Bronchial epithelial cell (primary cell): ENCODE data around the gene ADAT1. TPM values are rescaled to one million over a fixed set of nuclear protein-coding genes. Genes with fewer than 3 reads are reported as not detected.

Experiments
- DNase-seq: peaks from one replicate; pipeline ENCODE4 v3.0.0-alpha.2; 2010; ENCODE audit warnings: low read depth
- FAIRE-seq: peaks from 2 replicates; lab custom pipeline; 2011; peaks lifted over from hg19 to GRCh38; lab: Jason Lieb, UNC
- H3K27me3 ChIP-seq: 2 replicates; pipeline ENCODE4 v1.5.1; 2011; ENCODE audit warnings: low read length; ENCODE audit not compliant: control insufficient read depth, insufficient read depth
- H3K36me3 ChIP-seq: 2 replicates; pipeline ENCODE4 v1.5.1; 2011; ENCODE audit warnings: low read length; ENCODE audit not compliant: control insufficient read depth, insufficient read depth
- H3K4me3 ChIP-seq: 2 replicates; pipeline ENCODE4 v1.5.1; 2011; ENCODE audit warnings: mild to moderate bottlenecking, low read depth, low read length, control low read depth
- CTCF ChIP-seq: IDR thresholded peaks from 2 replicates; pipeline ENCODE4 v1.5.1; 2011; ENCODE audit warnings: mild to moderate bottlenecking, moderate library complexity, low read length, control low read depth, inconsistent platforms; ENCODE audit not compliant: insufficient read depth, severe bottlenecking
- total RNA-seq: library from RNA; depleted of rRNA; stranded (reverse); fragments of >200 nt; gene quantifications from 2 replicates; pipeline ENCODE4 v1.2.1, GENCODE V29; 2014

Gene ADAT1
- total RNA-seq, 1 donor from 2014 or later, result 67.9 TPM

DNA sequence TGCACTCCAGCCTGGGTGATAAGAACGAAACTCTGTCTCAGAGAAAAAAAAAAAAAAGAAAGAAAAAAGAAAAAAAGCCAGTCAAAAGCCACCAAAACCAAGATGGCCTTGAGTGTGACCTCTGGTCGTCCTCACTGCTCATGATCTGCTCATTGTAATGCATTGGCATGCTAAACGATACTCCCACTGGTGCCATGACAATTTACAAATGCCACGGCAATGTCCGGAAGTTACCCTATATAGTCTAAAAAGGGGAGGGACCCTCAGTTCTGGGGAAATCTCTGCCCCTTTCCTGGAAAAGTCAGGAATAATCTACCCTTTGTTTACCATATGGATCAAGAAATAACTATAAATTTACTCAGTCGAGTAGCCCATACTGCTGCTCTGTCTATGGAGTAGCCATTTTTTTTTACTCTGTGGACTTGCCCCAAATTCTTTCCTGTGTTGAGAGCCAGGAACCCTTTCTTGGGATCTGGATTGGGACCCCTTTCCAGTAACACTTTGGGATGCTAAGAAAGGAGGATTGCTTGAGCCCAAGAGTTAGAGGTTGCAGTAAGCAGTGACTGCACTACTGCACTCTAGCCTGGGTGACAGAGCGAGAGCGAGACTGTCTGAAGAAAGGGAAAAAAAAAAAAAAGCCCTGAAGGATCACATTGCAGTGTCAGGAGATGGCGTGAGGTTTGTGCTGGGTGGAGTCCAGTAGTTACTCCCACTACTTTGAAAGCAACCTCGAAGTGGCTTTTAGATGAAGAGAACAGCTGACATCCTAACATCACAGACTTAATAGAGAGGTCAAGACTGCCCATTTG lies 63.3 kb downstream of the ADAT1 start:
- TF ChIP-seq CTCF, result no peak
- peak; percentile 27 for DNase-seq
- no peak for FAIRE-seq
- Histone ChIP-seq H3K27me3 (no peaks in the 10 kb centered on the region), H3K4me3 (no peak overlapping the region), H3K36me3 (no peaks in the 10 kb centered on the region)

DNA sequence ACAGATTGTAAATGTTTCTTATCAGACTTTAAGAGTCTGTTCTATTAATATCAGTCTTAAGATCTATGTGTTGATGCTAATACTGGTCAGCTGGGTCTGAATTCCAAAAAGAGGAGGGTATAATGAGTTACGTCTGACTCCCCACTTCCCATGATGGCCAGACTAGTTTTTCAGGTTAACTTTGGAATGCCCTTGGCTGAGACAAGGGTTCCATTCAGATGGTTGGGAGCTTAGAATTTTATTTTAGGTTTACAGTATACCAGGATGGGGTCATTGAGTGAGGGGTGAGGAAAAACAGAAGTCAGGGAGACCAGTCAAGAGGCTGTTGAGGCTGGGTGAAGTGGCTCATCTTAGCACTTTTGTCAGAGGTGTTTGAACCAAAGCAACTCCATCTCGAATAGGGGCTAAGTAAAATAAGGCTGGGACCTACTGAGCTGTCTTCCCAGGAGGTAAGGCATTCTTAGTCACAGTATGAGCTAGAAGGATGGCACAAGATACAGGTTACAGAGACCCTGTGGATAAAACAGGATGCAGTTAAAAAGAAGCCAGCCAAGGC lies 64.2 kb downstream of the ADAT1 start:
- FAIRE-seq, result no peak
- Histone ChIP-seq H3K36me3 (no peaks in the 10 kb centered on the region), H3K27me3 (no peaks in the 10 kb centered on the region), H3K4me3 (no peak overlapping the region)
- peak; percentile 5 for DNase-seq
- no peak for TF ChIP-seq CTCF

- DNase-seq (no peak), FAIRE-seq (no peak)
- no peak for TF ChIP-seq CTCF
- Histone ChIP-seq H3K4me3 (no peak overlapping the region), H3K27me3 (no peaks in the 10 kb centered on the region), H3K36me3 (no peaks in the 10 kb centered on the region)
Measured at GRCh38 chr16:75556431-75556950, 66.6 kb downstream of the ADAT1 start.

DNA sequence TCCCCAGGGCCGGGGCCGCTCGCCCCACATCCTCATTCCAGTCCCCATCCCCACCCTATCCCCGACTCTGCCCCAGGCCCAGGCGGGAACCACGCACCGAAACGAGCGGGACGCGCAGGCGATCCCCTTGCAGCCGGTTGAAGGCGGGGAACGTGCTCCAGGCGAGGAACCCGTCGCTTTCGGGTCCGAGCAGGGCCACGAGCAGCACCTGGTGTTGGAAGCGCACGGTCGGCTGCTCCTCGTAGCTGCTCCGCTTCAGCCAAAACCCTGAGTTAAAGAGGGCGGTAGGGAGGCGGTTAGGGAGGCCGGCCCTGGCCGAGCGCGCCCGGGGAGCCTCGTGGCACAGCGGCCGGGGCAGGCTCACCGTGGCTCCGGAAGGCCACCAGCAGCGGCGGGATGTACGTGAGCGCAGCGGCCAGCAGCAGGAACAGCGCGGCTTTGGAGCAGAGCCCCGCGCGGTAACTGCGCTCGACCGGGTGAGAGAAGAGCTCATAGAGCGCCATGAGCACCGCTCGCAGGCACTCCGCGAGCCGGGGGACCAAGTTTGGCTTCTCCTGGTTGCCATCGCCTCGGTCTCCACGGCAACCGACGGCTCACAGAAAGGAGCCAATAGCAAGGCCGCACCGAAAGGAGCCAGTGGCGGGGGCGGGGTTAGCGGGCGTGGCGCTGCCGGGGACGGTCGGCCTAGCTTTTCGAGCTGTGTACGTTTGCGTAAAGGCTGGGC lies 67.2 kb downstream of the ADAT1 start, which contains the start of gene TMEM231:
TSS of gene TMEM231 (minus strand) at position 546 of the 724 bp plus-strand sequence. CDS start at position 503, 43 bp downstream.
- TF ChIP-seq CTCF, result no peak
- Histone ChIP-seq H3K27me3 (no peaks in the 10 kb centered on the region), H3K36me3 (no peaks in the 10 kb centered on the region), H3K4me3 (peak within 1 kb of the TSS; percentile 75)
- DNase-seq (peak; percentile 85), FAIRE-seq (no peak)

GRCh38 chr16:75555213-75555706 lies 67.8 kb downstream of the ADAT1 start:
- FAIRE-seq (no peak), DNase-seq (peak; percentile 87)

More at GRCh38 chr16:75555213-75555706, 67.8 kb downstream of the ADAT1 start:
- Histone ChIP-seq H3K4me3 (peak overlapping the region; percentile 75), H3K36me3 (no peaks in the 10 kb centered on the region), H3K27me3 (no peaks in the 10 kb centered on the region)
- TF ChIP-seq CTCF, result no peak
